PC-3 (cell line): ENCODE data around the gene PNP. TPM values are rescaled to one million over a fixed set of nuclear protein-coding genes. Genes with fewer than 3 reads are reported as not detected.

ENCODE experiments used
- ATAC-seq: fragments of 200-7000 bp; cut with Tn5 transposase; 2 replicates; pipeline ENCODE4 v1.9.1; 2020; ENCODE audit warnings: mild to moderate bottlenecking, moderate library complexity
- BruUV-seq: library from RNA; stranded (reverse); fragments of 400-500 nt; replicated peaks from 2 replicates; lab custom pipeline; 2021; lab: Mats Ljungman, UMichigan
- CTCF ChIA-PET: fragments of 300-600 bp; sonication (Branson Sonifier 250); formaldehyde crosslinking; loops from one replicate; lab custom pipeline; 2022; ENCODE audit warnings: antibody characterized with exemption; lab: Charles Lee
- POLR2A ChIA-PET: fragments of 300-600 bp; sonication (Branson Sonifier 250); formaldehyde crosslinking; loops from one replicate; lab custom pipeline; 2022; ENCODE audit warnings: antibody characterized with exemption; ENCODE audit not compliant: unreplicated experiment; lab: Charles Lee
- DNase-seq: peaks from one replicate; pipeline ENCODE4 v3.0.0-alpha.2; 2015
- H2AFZ ChIP-seq: fragments of 300-600 bp; sonication (generic); 2 replicates; pipeline ENCODE4 v1.6.0; 2016; ENCODE audit warnings: antibody characterized with exemption, low read length
- H3F3A ChIP-seq: fragments of 300-600 bp; sonication (generic); one replicate; pipeline ENCODE4 v1.6.0; 2017; ENCODE audit warnings: antibody characterized with exemption, low read length, control low read depth, mild to moderate bottlenecking; ENCODE audit not compliant: unreplicated experiment
- H3K27ac ChIP-seq: fragments of 300-600 bp; sonication (generic); 2 replicates; pipeline ENCODE4 v1.5.1; 2016; ENCODE audit warnings: mild to moderate bottlenecking, low read length
- H3K27me3 ChIP-seq: fragments of 300-600 bp; sonication (generic); 2 replicates; pipeline ENCODE4 v1.6.1; 2016; ENCODE audit warnings: low read length, mixed read lengths
- H3K36me3 ChIP-seq: fragments of 300-600 bp; sonication (generic); 2 replicates; pipeline ENCODE4 v1.6.1; 2016; ENCODE audit warnings: low read depth, mixed run types, low read length, mixed read lengths
- H3K4me1 ChIP-seq: fragments of 300-600 bp; sonication (generic); 2 replicates; pipeline ENCODE4 v1.5.1; 2016; ENCODE audit warnings: low read length; ENCODE audit not compliant: insufficient read depth
- H3K4me2 ChIP-seq: fragments of 300-600 bp; sonication (generic); 2 replicates; pipeline ENCODE4 v1.6.0; 2016; ENCODE audit warnings: low read length
- H3K4me3 ChIP-seq: fragments of 300-600 bp; sonication (generic); 2 replicates; pipeline ENCODE4 v1.5.1; 2016; ENCODE audit warnings: mild to moderate bottlenecking, low read length, mixed read lengths
- H3K79me2 ChIP-seq: fragments of 300-600 bp; sonication (generic); 2 replicates; pipeline ENCODE4 v1.6.1; 2017; ENCODE audit warnings: low read length, mixed read lengths
- H3K9ac ChIP-seq: fragments of 300-600 bp; sonication (generic); 2 replicates; pipeline ENCODE4 v1.6.0; 2016; ENCODE audit warnings: mild to moderate bottlenecking, low read length
- H3K9me2 ChIP-seq: fragments of 300-600 bp; sonication (generic); replicated peaks from 2 replicates; pipeline ENCODE4 v1.6.1; 2016; ENCODE audit warnings: mixed run types, low read length, mixed read lengths
- H3K9me3 ChIP-seq: fragments of 300-600 bp; sonication (generic); 2 replicates; pipeline ENCODE4 v1.6.1; 2016; ENCODE audit warnings: low read length, mixed read lengths
- H4K20me1 ChIP-seq: fragments of 300-600 bp; sonication (generic); 2 replicates; pipeline ENCODE4 v1.6.1; 2016; ENCODE audit warnings: low read length, mixed read lengths
- CTCF ChIP-seq: fragments of 300-600 bp; sonication (generic); conservative IDR thresholded peaks from 2 replicates; pipeline ENCODE4 v1.5.1; 2017; ENCODE audit warnings: antibody characterized with exemption, low read depth, mild to moderate bottlenecking, low read length
- EZH2 ChIP-seq: fragments of 300-600 bp; sonication (generic); IDR thresholded peaks from one replicate; pipeline ENCODE4 v1.6.1; 2017; ENCODE audit warnings: antibody characterized with exemption, mild to moderate bottlenecking, low read length; ENCODE audit not compliant: unreplicated experiment
- EZH2phosphoT487 ChIP-seq: fragments of 300-600 bp; sonication (generic); IDR thresholded peaks from 2 replicates; pipeline ENCODE4 v1.6.1; 2018; ENCODE audit warnings: mild to moderate bottlenecking, antibody characterized with exemption, low read length, borderline replicate concordance
- intact Hi-C: fragments of 100-400 bp; cut with micrococcal nuclease; formaldehyde crosslinking; loops from 2 replicates; pipeline ENCODE4 v1.9.0; 2023
- total RNA-seq: library from RNA; depleted of rRNA; stranded (reverse); fragments of >200 nt; gene quantifications from 2 replicates; pipeline ENCODE4 v1.2.3, GENCODE V29; 2014

Gene PNP
- total RNA-seq, 1 experiment from 2014 or later: 118 TPM

DNA sequence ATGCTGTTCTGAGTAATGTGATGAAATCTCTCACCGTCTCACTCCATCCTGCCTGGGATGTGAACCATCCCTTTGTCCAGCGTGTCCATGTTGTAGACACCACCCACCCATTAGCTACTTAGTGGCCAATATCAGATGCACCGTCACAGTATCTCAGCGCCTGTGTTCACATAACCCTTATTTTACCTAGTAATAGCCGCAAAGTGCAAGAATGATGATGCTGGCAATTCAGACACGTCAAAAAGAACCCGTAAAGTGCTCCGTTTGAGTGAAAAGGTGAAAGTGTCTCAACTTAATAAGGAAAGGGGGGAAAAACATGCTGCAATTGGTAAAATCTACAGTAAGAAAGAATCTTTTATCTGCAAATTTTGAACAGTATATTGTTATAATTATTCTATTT lies 39.2 kb downstream of the PNP start:
- ATAC-seq (no peak), DNase-seq (no peak)
- Histone ChIP-seq H3K9ac (no peak overlapping the region), H3K27ac (no peak overlapping the region), H4K20me1 (no peaks in the 10 kb centered on the region), H3K79me2 (no peaks in the 10 kb centered on the region), H3F3A (no peaks in the 10 kb centered on the region), H3K9me2 (no peaks in the 10 kb centered on the region), H3K27me3 (no peaks in the 10 kb centered on the region), H3K4me2 (no peak overlapping the region), H3K36me3 (no peaks in the 10 kb centered on the region), H3K4me1 (peaks cover 10% of the 10 kb centered on the region; the same call in 1 of the 2 replicates), H3K9me3 (no peaks in the 10 kb centered on the region), H3K4me3 (no peak overlapping the region), H2AFZ (no peak overlapping the region)
- intact Hi-C loops: no loop called here
- ChIA-PET CTCF (no interaction called here), POLR2A (no interaction called here)
- TF ChIP-seq CTCF (no peak), EZH2phosphoT487 (no peak), EZH2 (no peak)
- BruUV-seq: no TSS peak

GRCh38 chr14:20512177-20512905 lies 43.1 kb downstream of the PNP start:
- TF ChIP-seq EZH2 (no peak), EZH2phosphoT487 (no peak)
- intact Hi-C loops: no loop called here
- CTCF ChIA-PET: no interaction called here

GRCh38 chr14:20515846-20516245 lies 46.6 kb downstream of the PNP start:
- TF ChIP-seq EZH2phosphoT487 (no peak), EZH2 (no peak)
- Histone ChIP-seq H3K4me1 (peaks cover 30% of the 10 kb centered on the region), H3K4me2 (no peak overlapping the region), H3K9me2 (no peaks in the 10 kb centered on the region; the same call in 1 of the 2 replicates), H3K36me3 (no peaks in the 10 kb centered on the region), H3K27me3 (no peaks in the 10 kb centered on the region), H3F3A (no peaks in the 10 kb centered on the region), H3K9ac (no peak overlapping the region), H3K4me3 (no peak overlapping the region), H4K20me1 (no peaks in the 10 kb centered on the region), H2AFZ (no peak overlapping the region), H3K79me2 (no peaks in the 10 kb centered on the region), H3K9me3 (no peaks in the 10 kb centered on the region), H3K27ac (peak overlapping the region; percentile 89; the same call in 1 of the 2 replicates)
- BruUV-seq: no TSS peak
- ChIA-PET POLR2A (no interaction called here), CTCF (no interaction called here)
- intact Hi-C loops: loop anchor here (2.0 kb wide), 1 partner anchor 13 kb away; no protein-coding TSS in a partner anchor
- no peak for DNase-seq
- ATAC-seq: no peak

More at GRCh38 chr14:20512177-20512905, 43.1 kb downstream of the PNP start:
- Histone ChIP-seq H3K36me3 (no peaks in the 10 kb centered on the region), H3K79me2 (no peaks in the 10 kb centered on the region), H3K9ac (no peak overlapping the region), H3F3A (no peaks in the 10 kb centered on the region), H3K27me3 (no peaks in the 10 kb centered on the region), H3K9me2 (no peaks in the 10 kb centered on the region; the same call in 1 of the 2 replicates), H3K4me1 (peaks cover 25% of the 10 kb centered on the region), H3K4me2 (no peak overlapping the region), H4K20me1 (no peaks in the 10 kb centered on the region), H2AFZ (no peak overlapping the region), H3K4me3 (no peak overlapping the region), H3K27ac (no peak overlapping the region), H3K9me3 (no peaks in the 10 kb centered on the region)
- ATAC-seq (peak; percentile 77), DNase-seq (no peak)
- POLR2A ChIA-PET: no interaction called here
- BruUV-seq: no TSS peak
